Fibroblast of lung (primary cell): ENCODE results near the gene DGKE.

Experiments
- EZH2 ChIP-seq: IDR thresholded peaks from 2 replicates; pipeline ENCODE4 v1.5.1; 2012; ENCODE audit warnings: low read length, control low read depth, mild to moderate bottlenecking; ENCODE audit errors: missing control alignments
- TF ChIP-seq, protein P1 (sequence below), 2 donors: IDR thresholded peaks in 1 of 2; conservative IDR thresholded peaks in 1 of 2; 1 replicate in 1 of 2; 2 replicates in 1 of 2; pipeline ENCODE4 v1.5.1; 2011 to 2012; ENCODE audit warnings: low read length in 2 of 2, control low read depth in 1 of 2, inconsistent platforms in 1 of 2, low read depth in 1 of 2, mild to moderate bottlenecking in 1 of 2

DNA sequence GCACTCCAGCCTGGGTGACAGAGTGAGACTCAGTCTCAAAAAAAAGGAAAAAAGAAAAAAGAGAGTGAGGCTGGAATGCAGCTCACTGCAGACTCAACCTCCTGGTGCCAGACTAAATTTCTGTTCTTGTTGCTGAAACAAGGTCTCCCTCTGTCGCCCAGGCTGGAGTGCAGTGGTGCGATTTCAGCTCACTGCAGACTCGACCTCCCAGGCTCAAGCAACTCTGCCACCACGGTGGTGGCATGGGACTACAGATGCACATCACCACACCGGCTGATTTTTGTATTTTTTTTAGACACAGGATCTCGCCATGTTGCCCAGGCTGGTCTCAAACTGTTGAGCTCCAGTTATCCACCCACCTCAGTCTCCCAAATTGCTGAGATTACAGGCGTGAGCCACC, 45.3 kb downstream of the DGKE start:
- TF ChIP-seq, protein P1, sequence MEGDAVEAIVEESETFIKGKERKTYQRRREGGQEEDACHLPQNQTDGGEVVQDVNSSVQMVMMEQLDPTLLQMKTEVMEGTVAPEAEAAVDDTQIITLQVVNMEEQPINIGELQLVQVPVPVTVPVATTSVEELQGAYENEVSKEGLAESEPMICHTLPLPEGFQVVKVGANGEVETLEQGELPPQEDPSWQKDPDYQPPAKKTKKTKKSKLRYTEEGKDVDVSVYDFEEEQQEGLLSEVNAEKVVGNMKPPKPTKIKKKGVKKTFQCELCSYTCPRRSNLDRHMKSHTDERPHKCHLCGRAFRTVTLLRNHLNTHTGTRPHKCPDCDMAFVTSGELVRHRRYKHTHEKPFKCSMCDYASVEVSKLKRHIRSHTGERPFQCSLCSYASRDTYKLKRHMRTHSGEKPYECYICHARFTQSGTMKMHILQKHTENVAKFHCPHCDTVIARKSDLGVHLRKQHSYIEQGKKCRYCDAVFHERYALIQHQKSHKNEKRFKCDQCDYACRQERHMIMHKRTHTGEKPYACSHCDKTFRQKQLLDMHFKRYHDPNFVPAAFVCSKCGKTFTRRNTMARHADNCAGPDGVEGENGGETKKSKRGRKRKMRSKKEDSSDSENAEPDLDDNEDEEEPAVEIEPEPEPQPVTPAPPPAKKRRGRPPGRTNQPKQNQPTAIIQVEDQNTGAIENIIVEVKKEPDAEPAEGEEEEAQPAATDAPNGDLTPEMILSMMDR (conservative IDR thresholded peaks at IDR 0.05 in 1 of 2, IDR thresholded peaks at IDR 0.05 in 1 of 2; ENCODE audit: low read depth in 1 of 2, low read length in 2 of 2): no peak
- no peak for TF ChIP-seq EZH2
